DOHH2 (cell line): ENCODE data around the gene PSMD14.
A peak's percentile ranks its signal among the peaks of the same experiment; 100 is the strongest.

Source experiments
- H3F3A ChIP-seq: fragments of 200-600 bp; sonication (generic), shearing (Covaris generic); 2 replicates; pipeline ENCODE4 v1.6.0; 2016; ENCODE audit warnings: antibody characterized with exemption, mild to moderate bottlenecking; ENCODE audit not compliant: control insufficient read depth, insufficient read depth
- H3K27ac ChIP-seq: fragments of 200-600 bp; sonication (generic); 2 replicates; pipeline ENCODE4 v1.5.1; 2014; ENCODE audit warnings: low read depth, mild to moderate bottlenecking, low read length, moderate library complexity
- H3K27me3 ChIP-seq: fragments of 200-600 bp; sonication (generic); 2 replicates; pipeline ENCODE4 v1.6.1; 2014; ENCODE audit warnings: mild to moderate bottlenecking, low read length, mixed read lengths; ENCODE audit not compliant: control insufficient read depth
- H3K36me3 ChIP-seq: fragments of 200-600 bp; sonication (generic); 2 replicates; pipeline ENCODE4 v1.6.1; 2014; ENCODE audit warnings: mild to moderate bottlenecking, low read length, moderate library complexity, mixed read lengths; ENCODE audit not compliant: control insufficient read depth
- H3K4me1 ChIP-seq: fragments of 200-600 bp; sonication (generic); 2 replicates; pipeline ENCODE4 v1.6.1; 2014; ENCODE audit warnings: mild to moderate bottlenecking, low read length, mixed read lengths; ENCODE audit not compliant: control insufficient read depth
- H3K4me2 ChIP-seq: fragments of 200-600 bp; sonication (generic); 2 replicates; pipeline ENCODE4 v1.6.0; 2014; ENCODE audit warnings: mild to moderate bottlenecking, low read length, moderate library complexity
- H3K4me3 ChIP-seq: fragments of 200-600 bp; sonication (generic); 2 replicates; pipeline ENCODE4 v1.5.1; 2014; ENCODE audit warnings: mild to moderate bottlenecking, low read length, mixed read lengths
- H3K79me2 ChIP-seq: fragments of 200-600 bp; sonication (generic); 2 replicates; pipeline ENCODE4 v1.6.1; 2014; ENCODE audit warnings: mild to moderate bottlenecking, low read length, mixed read lengths; ENCODE audit not compliant: control insufficient read depth
- H3K9me2 ChIP-seq: fragments of 200-600 bp; sonication (generic); replicated peaks from 2 replicates; pipeline ENCODE4 v1.6.1; 2014; ENCODE audit warnings: mild to moderate bottlenecking, low read length, mixed read lengths; ENCODE audit not compliant: control insufficient read depth
- H3K9me3 ChIP-seq: fragments of 200-600 bp; sonication (generic); 2 replicates; pipeline ENCODE4 v1.6.1; 2014; ENCODE audit warnings: antibody characterized with exemption, low read length, mixed read lengths; ENCODE audit not compliant: control insufficient read depth, insufficient read depth
- H4K20me1 ChIP-seq: fragments of 200-600 bp; sonication (generic); 2 replicates; pipeline ENCODE4 v1.6.0; 2014; ENCODE audit warnings: low read depth, mild to moderate bottlenecking, antibody characterized with exemption, low read length, moderate library complexity; ENCODE audit not compliant: control insufficient read depth, insufficient read depth
- CTCF ChIP-seq: fragments of 200-600 bp; sonication (generic); IDR thresholded peaks from one replicate; pipeline ENCODE4 v1.5.1; 2014; ENCODE audit warnings: antibody characterized with exemption, mild to moderate bottlenecking, low read depth, low read length; ENCODE audit not compliant: poor library complexity, severe bottlenecking
- EZH2phosphoT487 ChIP-seq: fragments of 200-600 bp; sonication (generic); IDR thresholded peaks from 2 replicates; pipeline ENCODE4 v1.6.1; 2017; ENCODE audit warnings: borderline replicate concordance, mild to moderate bottlenecking, antibody characterized with exemption, low read length, moderate library complexity, mixed read lengths

Gene PSMD14

GRCh38 chr2:161308178-161308955, at the start of gene PSMD14:
PSMD14 (plus strand) TSS chr2:161308425; CDS start chr2:161318826, 10,401 bp downstream.
- Histone ChIP-seq H3K79me2 (peaks cover 59% of the 10 kb centered on the region), H3F3A (no peaks in the 10 kb centered on the region), H3K4me3 (peak within 1 kb of the TSS; percentile 79), H3K9me2 (no peaks in the 10 kb centered on the region), H3K36me3 (peaks cover 25% of the 10 kb centered on the region), H3K27me3 (no peaks in the 10 kb centered on the region), H3K4me1 (peaks cover 25% of the 10 kb centered on the region), H3K4me2 (peak within 1 kb of the TSS; percentile 91), H4K20me1 (no peaks in the 10 kb centered on the region; the same call in 1 of the 2 replicates), H3K27ac (peak within 1 kb of the TSS; percentile 70), H3K9me3 (peaks cover 5% of the 10 kb centered on the region; the same call in 1 of the 2 replicates)
- no peak for TF ChIP-seq CTCF

- TF ChIP-seq EZH2phosphoT487 (no peak), CTCF (no peak)
- H3K4me1 ChIP-seq, result 0 out of 2 replicates have a peak, but pooled peaks cover 4% of the 10 kb centered on the region
- no peak overlapping the region for H3K4me2 ChIP-seq
These were observed 42.4 kb upstream of the PSMD14 start for GRCh38 chr2:161265874-161266273.

GRCh38 chr2:161269111-161269510, 39.1 kb upstream of the PSMD14 start:
- Histone ChIP-seq H4K20me1 (no peaks in the 10 kb centered on the region), H3K27me3 (no peaks in the 10 kb centered on the region), H3K4me3 (no peak overlapping the region), H3K4me1 (peaks cover 10% of the 10 kb centered on the region), H3K36me3 (no peaks in the 10 kb centered on the region), H3F3A (no peaks in the 10 kb centered on the region; the same call in 1 of the 2 replicates), H3K4me2 (no peak overlapping the region), H3K9me2 (no peaks in the 10 kb centered on the region), H3K79me2 (no peaks in the 10 kb centered on the region), H3K27ac (no peak overlapping the region), H3K9me3 (no peaks in the 10 kb centered on the region)
- TF ChIP-seq EZH2phosphoT487 (no peak), CTCF (no peak)

More at GRCh38 chr2:161265874-161266273, 42.4 kb upstream of the PSMD14 start:
- no peak overlapping the region for H3K27ac ChIP-seq
- H3K4me3 ChIP-seq, result no peak overlapping the region
- no peaks in the 10 kb centered on the region for H3F3A ChIP-seq
- H3K79me2 ChIP-seq, result no peaks in the 10 kb centered on the region
- no peaks in the 10 kb centered on the region for H3K36me3 ChIP-seq
- H4K20me1 ChIP-seq, result no peaks in the 10 kb centered on the region
- H3K9me2 ChIP-seq, result no peaks in the 10 kb centered on the region
- H3K27me3 ChIP-seq, result no peaks in the 10 kb centered on the region
- no peaks in the 10 kb centered on the region for H3K9me3 ChIP-seq
